K562 (cell line): ENCODE data around the gene KMT2E. TPM values are rescaled to one million over a fixed set of nuclear protein-coding genes. Genes with fewer than 3 reads are reported as not detected.

Experiments
- HBP1 ChIP-seq: fragments of 450-650 bp; formaldehyde crosslinking; IDR thresholded peaks from 2 replicates; pipeline ENCODE4 v1.4.0; 2022; ENCODE audit warnings: missing genetic modification characterization
- HDAC2 ChIP-seq: fragments of 450-650 bp; IDR thresholded peaks from 2 replicates; pipeline ENCODE4 v1.6.1; 2016; ENCODE audit warnings: mild to moderate bottlenecking
- HNRNPLL ChIP-seq: fragments of 200-400 bp; formaldehyde crosslinking; IDR thresholded peaks from 2 replicates; pipeline ENCODE4 v1.6.1; 2017; ENCODE audit warnings: low read length, low read depth, mild to moderate bottlenecking; ENCODE audit not compliant: poor library complexity, severe bottlenecking
- KLF1 ChIP-seq: fragments of 450-650 bp; IDR thresholded peaks from 2 replicates; pipeline ENCODE4 v1.6.1; 2016; ENCODE audit warnings: missing genetic modification characterization, missing compliant biosample characterization
- NR0B1 ChIP-seq: fragments of 450-650 bp; IDR thresholded peaks from one replicate; pipeline ENCODE4 v1.6.1; 2018; ENCODE audit warnings: mild to moderate bottlenecking, moderate library complexity; ENCODE audit not compliant: partially characterized antibody
- PPARD ChIP-seq: fragments of 250-450 bp; sonication (Bioruptor Pico); IDR thresholded peaks from 2 replicates; pipeline ENCODE4 v1.8.0; 2022; ENCODE audit warnings: inconsistent platforms, mild to moderate bottlenecking, moderate library complexity
- USF1 ChIP-seq: sonication (generic); formaldehyde crosslinking; IDR thresholded peaks from 2 replicates; pipeline ENCODE4 v1.9.0; 2022; ENCODE audit warnings: mild to moderate bottlenecking, missing genetic modification reagents
- ZNF23 ChIP-seq: fragments of 250-450 bp; sonication (Bioruptor Pico); IDR thresholded peaks from 2 replicates; pipeline ENCODE4 v1.4.0; 2020; ENCODE audit warnings: mild to moderate bottlenecking
- ZNF24 ChIP-seq: fragments of 450-650 bp; IDR thresholded peaks from 2 replicates; pipeline ENCODE4 v1.6.1; 2016
- ZNF436 ChIP-seq: fragments of 250-450, 450-650 bp; sonication (Bioruptor Pico); formaldehyde crosslinking; IDR thresholded peaks from 2 replicates; pipeline ENCODE4 v1.7.0; 2020; ENCODE audit warnings: mild to moderate bottlenecking
- polyA plus RNA-seq, 8 experiments: library from polyadenylated mRNA; depleted of rRNA in 4 of 8; stranded (reverse) in 5 of 8; unstranded in 3 of 8; fragments of >200 nt; fragmentation: Nextera tagmentation in 2 of 8; fragmentation: Illumina TruSeq in 1 of 8; extraction: Ambion mirVana in 2 of 8; extraction: Trizol in 1 of 8; gene quantifications; 2 replicates each; pipeline versions ENCODE4 v1.2.1 to v1.2.3, GENCODE V29; 2011 to 2014; ENCODE audit warnings: inconsistent platforms in 1 of 8, missing spikeins in 1 of 8
- total RNA-seq, 7 experiments: library from RNA; depleted of rRNA in 6 of 7; stranded (reverse); fragments of >200 nt in 6 of 7; fragmentation: Illumina TruSeq in 2 of 7; extraction: Trizol in 2 of 7; gene quantifications; 2 replicates each; pipeline versions ENCODE4 v1.2.1 to v1.2.3, GENCODE V29; 2011 to 2021; ENCODE audit warnings: low replicate concordance in 1 of 7
- TF ChIP-seq, protein P1 (sequence below): fragments of 250-450 bp; sonication (Bioruptor Pico); IDR thresholded peaks from 2 replicates; pipeline ENCODE4 v1.4.0; 2020; ENCODE audit warnings: mild to moderate bottlenecking, moderate library complexity, borderline replicate concordance
- TF ChIP-seq, protein P2 (sequence below): sonication (generic); formaldehyde crosslinking; IDR thresholded peaks from 2 replicates; pipeline ENCODE4 v1.5.0; 2020; ENCODE audit warnings: missing genetic modification reagents
- TF ChIP-seq, protein P3 (sequence below): sonication (generic); formaldehyde crosslinking; IDR thresholded peaks from 2 replicates; pipeline ENCODE4 v1.8.1; 2023; ENCODE audit warnings: mild to moderate bottlenecking, missing genetic modification reagents

The KMT2E gene
- total and polyA plus RNA-seq, 9 of the 15 experiments (the other 6 are each of a cell fraction or from before 2014, with no cell fraction given) = 8.9 to 55.3 (median 38.1) TPM

- 0 out of 2 replicates have a peak, but pooled peaks have one; percentile 20 for TF ChIP-seq PPARD
- peak; percentile 90 for TF ChIP-seq KLF1 (tag)
- TF ChIP-seq USF1 (CRISPR knock-in tag) = no peak
- TF ChIP-seq, protein P1, sequence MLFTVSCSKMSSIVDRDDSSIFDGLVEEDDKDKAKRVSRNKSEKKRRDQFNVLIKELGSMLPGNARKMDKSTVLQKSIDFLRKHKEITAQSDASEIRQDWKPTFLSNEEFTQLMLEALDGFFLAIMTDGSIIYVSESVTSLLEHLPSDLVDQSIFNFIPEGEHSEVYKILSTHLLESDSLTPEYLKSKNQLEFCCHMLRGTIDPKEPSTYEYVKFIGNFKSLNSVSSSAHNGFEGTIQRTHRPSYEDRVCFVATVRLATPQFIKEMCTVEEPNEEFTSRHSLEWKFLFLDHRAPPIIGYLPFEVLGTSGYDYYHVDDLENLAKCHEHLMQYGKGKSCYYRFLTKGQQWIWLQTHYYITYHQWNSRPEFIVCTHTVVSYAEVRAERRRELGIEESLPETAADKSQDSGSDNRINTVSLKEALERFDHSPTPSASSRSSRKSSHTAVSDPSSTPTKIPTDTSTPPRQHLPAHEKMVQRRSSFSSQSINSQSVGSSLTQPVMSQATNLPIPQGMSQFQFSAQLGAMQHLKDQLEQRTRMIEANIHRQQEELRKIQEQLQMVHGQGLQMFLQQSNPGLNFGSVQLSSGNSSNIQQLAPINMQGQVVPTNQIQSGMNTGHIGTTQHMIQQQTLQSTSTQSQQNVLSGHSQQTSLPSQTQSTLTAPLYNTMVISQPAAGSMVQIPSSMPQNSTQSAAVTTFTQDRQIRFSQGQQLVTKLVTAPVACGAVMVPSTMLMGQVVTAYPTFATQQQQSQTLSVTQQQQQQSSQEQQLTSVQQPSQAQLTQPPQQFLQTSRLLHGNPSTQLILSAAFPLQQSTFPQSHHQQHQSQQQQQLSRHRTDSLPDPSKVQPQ (CRISPR knock-in tag) = no peak
- TF ChIP-seq ZNF436 (CRISPR knock-in tag) = no peak
- TF ChIP-seq ZNF23 = peak; percentile 70
- peak; percentile 79; the same call in 1 of the 2 replicates for TF ChIP-seq ZNF24
- TF ChIP-seq, protein P2, sequence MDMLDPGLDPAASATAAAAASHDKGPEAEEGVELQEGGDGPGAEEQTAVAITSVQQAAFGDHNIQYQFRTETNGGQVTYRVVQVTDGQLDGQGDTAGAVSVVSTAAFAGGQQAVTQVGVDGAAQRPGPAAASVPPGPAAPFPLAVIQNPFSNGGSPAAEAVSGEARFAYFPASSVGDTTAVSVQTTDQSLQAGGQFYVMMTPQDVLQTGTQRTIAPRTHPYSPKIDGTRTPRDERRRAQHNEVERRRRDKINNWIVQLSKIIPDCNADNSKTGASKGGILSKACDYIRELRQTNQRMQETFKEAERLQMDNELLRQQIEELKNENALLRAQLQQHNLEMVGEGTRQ = no peak
- TF ChIP-seq HDAC2 = no peak; the same call in 1 of the 2 replicates
- TF ChIP-seq HNRNPLL = peak; percentile 36
- TF ChIP-seq NR0B1 = no peak
- peak; percentile 95 for TF ChIP-seq HBP1 (CRISPR knock-in tag)
- TF ChIP-seq, protein P3, sequence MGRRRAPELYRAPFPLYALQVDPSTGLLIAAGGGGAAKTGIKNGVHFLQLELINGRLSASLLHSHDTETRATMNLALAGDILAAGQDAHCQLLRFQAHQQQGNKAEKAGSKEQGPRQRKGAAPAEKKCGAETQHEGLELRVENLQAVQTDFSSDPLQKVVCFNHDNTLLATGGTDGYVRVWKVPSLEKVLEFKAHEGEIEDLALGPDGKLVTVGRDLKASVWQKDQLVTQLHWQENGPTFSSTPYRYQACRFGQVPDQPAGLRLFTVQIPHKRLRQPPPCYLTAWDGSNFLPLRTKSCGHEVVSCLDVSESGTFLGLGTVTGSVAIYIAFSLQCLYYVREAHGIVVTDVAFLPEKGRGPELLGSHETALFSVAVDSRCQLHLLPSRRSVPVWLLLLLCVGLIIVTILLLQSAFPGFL = 0 out of 2 replicates have a peak, but pooled peaks have one; percentile 23
Observed at GRCh38 chr7:105013816-105014692, at the start of gene KMT2E (continued).
